Measurements from ENCODE around the gene CTNS.

The CTNS gene

DNA sequence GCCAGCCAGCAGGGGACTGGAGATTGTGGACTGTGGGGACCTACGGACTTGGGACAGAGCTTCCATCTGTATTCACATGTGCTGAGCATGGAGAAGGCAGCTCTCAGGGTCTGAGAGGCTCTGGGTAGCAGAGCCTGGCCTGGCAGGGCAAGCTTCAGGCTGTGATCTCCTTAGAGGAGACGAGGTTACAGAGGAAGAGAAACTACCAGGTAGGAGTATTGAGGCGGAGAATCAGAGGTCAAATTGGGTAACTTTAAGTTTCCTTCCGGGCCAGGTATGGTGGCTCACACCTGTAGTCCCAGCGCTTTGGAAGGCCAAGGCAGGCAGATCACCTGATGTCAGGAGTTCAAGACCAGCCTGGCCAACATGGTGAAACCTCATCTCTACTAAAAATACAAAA is 8.8 kb downstream of the CTNS start:
- TF ChIP-seq, protein P1, sequence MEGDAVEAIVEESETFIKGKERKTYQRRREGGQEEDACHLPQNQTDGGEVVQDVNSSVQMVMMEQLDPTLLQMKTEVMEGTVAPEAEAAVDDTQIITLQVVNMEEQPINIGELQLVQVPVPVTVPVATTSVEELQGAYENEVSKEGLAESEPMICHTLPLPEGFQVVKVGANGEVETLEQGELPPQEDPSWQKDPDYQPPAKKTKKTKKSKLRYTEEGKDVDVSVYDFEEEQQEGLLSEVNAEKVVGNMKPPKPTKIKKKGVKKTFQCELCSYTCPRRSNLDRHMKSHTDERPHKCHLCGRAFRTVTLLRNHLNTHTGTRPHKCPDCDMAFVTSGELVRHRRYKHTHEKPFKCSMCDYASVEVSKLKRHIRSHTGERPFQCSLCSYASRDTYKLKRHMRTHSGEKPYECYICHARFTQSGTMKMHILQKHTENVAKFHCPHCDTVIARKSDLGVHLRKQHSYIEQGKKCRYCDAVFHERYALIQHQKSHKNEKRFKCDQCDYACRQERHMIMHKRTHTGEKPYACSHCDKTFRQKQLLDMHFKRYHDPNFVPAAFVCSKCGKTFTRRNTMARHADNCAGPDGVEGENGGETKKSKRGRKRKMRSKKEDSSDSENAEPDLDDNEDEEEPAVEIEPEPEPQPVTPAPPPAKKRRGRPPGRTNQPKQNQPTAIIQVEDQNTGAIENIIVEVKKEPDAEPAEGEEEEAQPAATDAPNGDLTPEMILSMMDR (conservative IDR thresholded peaks at IDR 0.05; ENCODE audit: low read depth, low read length), result no peak
- DNase-seq (ENCODE audit: low read depth), result no peak

DNA sequence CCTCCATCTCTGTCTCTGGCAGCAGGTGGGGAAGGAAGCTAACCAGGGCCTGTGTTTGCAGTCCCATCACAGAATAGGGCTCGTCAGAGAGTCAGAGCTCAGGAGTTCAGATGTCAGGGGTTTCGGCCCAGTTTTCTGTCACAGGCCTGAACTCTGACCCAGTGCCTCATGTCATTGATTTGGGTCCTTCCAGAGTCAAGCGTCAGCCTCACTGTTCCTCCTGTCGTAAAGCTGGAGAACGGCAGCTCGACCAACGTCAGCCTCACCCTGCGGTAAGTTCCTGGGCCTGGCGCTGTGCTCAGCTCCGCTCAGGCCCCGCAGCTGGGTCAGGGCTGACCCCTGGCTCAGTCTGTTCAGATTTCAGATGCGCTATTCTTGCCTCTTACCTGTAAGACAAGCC is 10.7 kb downstream of the CTNS start:
- TF ChIP-seq, protein P1 (conservative IDR thresholded peaks at IDR 0.05; ENCODE audit: low read depth, low read length), result no peak
- DNase-seq (ENCODE audit: low read depth), result no peak
- H3K4me3 ChIP-seq (ENCODE audit: low read length), result no peak overlapping the region

More for the DNA sequence above, 8.8 kb downstream of the CTNS start:
- no peak overlapping the region for H3K4me3 ChIP-seq (ENCODE audit: low read length)

- TF ChIP-seq, protein P1 (conservative IDR thresholded peaks at IDR 0.05; ENCODE audit: low read depth, low read length), result peak; percentile 64
- H3K4me3 ChIP-seq (ENCODE audit: low read length), result no peak overlapping the region
- DNase-seq (ENCODE audit: low read depth), result no peak
Observed at GRCh38 chr17:3647769-3648555, 11.4 kb downstream of the CTNS start.

DNA sequence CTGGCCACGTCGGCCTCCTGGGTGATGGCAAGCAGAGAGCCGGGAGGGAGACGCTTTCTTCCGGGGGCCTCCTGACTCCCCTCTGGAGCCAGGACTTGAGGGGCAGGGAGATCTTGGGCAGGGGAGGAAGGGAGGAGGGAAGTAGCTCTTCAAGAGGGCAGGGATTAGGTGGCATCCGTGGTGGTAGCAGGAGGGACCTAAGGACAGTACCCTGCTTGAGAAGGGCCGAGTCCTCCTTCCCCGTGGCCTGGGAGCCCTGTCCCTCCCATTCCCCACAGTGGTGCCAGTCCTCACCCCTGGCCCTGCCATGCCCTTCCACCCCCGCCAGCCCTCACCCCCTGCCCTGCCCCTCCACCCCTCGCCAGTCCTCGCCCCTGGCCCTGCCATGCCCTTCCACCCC is 19.2 kb downstream of the CTNS start:
- no peak overlapping the region for H3K4me3 ChIP-seq (ENCODE audit: low read length)
- TF ChIP-seq, protein P1 (conservative IDR thresholded peaks at IDR 0.05; ENCODE audit: low read depth, low read length), result no peak
- no peak for DNase-seq (ENCODE audit: low read depth)

- TF ChIP-seq, protein P1 (conservative IDR thresholded peaks at IDR 0.05; ENCODE audit: low read depth, low read length), result no peak
- H3K4me3 ChIP-seq (ENCODE audit: low read length), result no peak overlapping the region
- DNase-seq (ENCODE audit: low read depth), result no peak
Observed at GRCh38 chr17:3656353-3656752, 19.8 kb downstream of the CTNS start.

GRCh38 chr17:3656755-3657587 is 20.4 kb downstream of the CTNS start:
- no peak overlapping the region for H3K4me3 ChIP-seq (ENCODE audit: low read length)
- DNase-seq (ENCODE audit: low read depth), result no peak
- TF ChIP-seq, protein P1 (conservative IDR thresholded peaks at IDR 0.05; ENCODE audit: low read depth, low read length), result no peak

DNA sequence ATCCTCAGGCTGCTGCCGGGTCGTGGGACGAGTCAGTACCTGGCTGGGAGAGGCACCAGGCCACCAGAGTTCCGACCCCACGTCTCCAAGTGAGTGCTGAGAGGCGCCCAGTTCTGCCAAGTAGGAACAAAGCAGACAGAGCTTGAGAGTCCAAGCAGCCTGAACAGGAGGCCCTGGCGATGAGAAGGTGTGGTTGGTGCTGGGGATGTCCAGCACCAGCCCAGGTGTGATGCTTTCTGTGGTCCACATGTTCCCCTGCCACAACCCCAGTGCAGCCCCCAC is 21.0 kb downstream of the CTNS start:
- DNase-seq (ENCODE audit: low read depth), result no peak
- TF ChIP-seq, protein P1 (conservative IDR thresholded peaks at IDR 0.05; ENCODE audit: low read depth, low read length), result no peak
- no peak overlapping the region for H3K4me3 ChIP-seq (ENCODE audit: low read length)
